ENCODE results near the gene CYP2B6. TPM values are rescaled to one million over a fixed set of nuclear protein-coding genes. Genes with fewer than 3 reads are reported as not detected.

The CYP2B6 gene
- total RNA-seq, 2 experiments from 2014 or later: not detected

Other genes with a start within 250 kb of the CYP2B6 start
- gene ACTMAP, start 240.8 kb upstream of the CYP2B6 start, total RNA-seq: 10 to 100 TPM; 18.1 to 18.8 TPM
- gene SNRPA, start 240.1 kb upstream of the CYP2B6 start, total RNA-seq: 100 to 1,000 TPM; 145 to 151 TPM
- gene MIA, start 215.8 kb upstream of the CYP2B6 start, total RNA-seq: not detected
- gene RAB4B, start 213.0 kb upstream of the CYP2B6 start, total RNA-seq: 10 to 100 TPM; 65.7 to 68.3 TPM
- gene EGLN2, start 192.1 kb upstream of the CYP2B6 start, total RNA-seq: 100 to 1,000 TPM; 127 to 128 TPM
- not detected for gene CYP2A6, start 140.8 kb upstream of the CYP2B6 start, total RNA-seq
- gene CYP2A7, start 109.1 kb upstream of the CYP2B6 start, total RNA-seq: not detected
- not detected for gene CYP2A13, start 97.2 kb downstream of the CYP2B6 start, total RNA-seq
- gene CYP2F1, start 123.2 kb downstream of the CYP2B6 start, total RNA-seq: not detected
- gene CYP2S1, start 201.9 kb downstream of the CYP2B6 start, total RNA-seq: 1 to 10 TPM in 1 of 2 experiments, under 1 TPM in 1; 0.68 to 1.6 TPM
- under 1 TPM; 0.55 to 0.60 TPM for gene AXL, start 227.9 kb downstream of the CYP2B6 start, total RNA-seq